ENCODE measurements around the gene DHRS1. TPM values are rescaled to one million over a fixed set of nuclear protein-coding genes. Genes with fewer than 3 reads are reported as not detected.
A peak's percentile ranks its signal among the peaks of the same experiment; 100 is the strongest.
"Not testable (repeated sequence)": the region's sequence is repeated elsewhere in the genome, so short reads cannot be mapped to it uniquely, and the experiment has no call there.

Gene DHRS1
- total RNA-seq, 2 experiments from 2014 or later = 31.6 to 33.4 TPM

DNA sequence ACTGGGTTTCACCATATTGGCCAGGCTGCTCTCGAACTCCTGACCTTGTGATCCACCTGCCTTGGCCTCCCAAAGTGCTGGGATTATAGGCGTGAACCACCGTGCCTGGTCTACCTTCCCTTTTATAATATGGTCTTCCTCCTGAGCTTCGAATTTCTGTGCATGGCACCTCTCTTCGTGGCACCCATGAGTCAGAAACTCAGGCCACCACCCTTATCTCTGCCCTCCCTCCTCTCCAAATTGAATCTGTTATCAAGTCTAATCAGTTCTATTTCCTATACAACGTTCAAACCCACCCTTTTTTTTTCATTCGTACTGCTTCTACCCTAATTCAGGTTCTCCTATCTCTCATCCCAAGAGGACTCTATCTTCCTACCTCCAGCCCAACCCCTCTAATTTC, 52.2 kb downstream of the DHRS1 start:
- H3K27ac Mint-ChIP-seq = peak overlapping the region; percentile 87
- H3K4me1 Mint-ChIP-seq = peaks cover 61% of the 10 kb centered on the region

DNA sequence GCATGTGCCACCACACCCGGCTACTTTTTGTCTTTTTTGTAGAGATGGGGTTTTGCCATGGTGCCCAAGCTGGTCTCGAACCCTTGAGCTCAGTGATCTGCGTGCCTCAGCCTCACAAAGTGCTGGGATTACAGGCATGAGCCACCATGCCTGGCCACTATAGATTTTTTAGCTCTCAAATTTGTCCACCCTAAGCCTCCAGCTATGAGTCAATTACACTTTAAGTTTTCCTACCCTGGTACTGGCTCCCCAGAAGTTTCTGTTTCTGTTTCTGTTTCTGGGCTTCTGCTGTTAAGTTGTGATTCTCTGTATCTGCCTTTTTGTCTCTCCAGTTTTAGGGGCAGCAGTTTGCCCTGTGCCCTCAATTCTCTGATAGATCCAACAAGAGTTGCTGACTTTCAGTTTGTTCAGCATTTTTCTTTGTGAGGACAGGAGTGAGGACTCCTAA, 52.8 kb downstream of the DHRS1 start:
- peak overlapping the region; percentile 55 for H3K4me3 Mint-ChIP-seq
- CTCF ChIA-PET = interaction anchor here (0.7 to 9.2 kb wide), 21 partner anchors 10 to 189 kb away, joined by 3 to 213 read pairs (median 6); partner anchors contain the start of genes CIDEB, DHRS1, IRF9 and LTB4R
- no peaks in the 10 kb centered on the region for H3K9me3 Mint-ChIP-seq
- DNase-seq = peak; percentile 47
- H3K36me3 Mint-ChIP-seq (ENCODE audit: low read depth) = peaks cover 19% of the 10 kb centered on the region
- peak overlapping the region; percentile 87 for H3K27ac Mint-ChIP-seq
- H3K4me1 Mint-ChIP-seq = peaks cover 61% of the 10 kb centered on the region
- POLR2A ChIA-PET = interaction anchor here (0.6 to 7.8 kb wide), 32 partner anchors 8 to 256 kb away, joined by 3 to 127 read pairs (median 6); partner anchors contain the start of genes CBLN3, CHMP4A, CIDEB and DCAF11
- no peaks in the 10 kb centered on the region for H3K27me3 Mint-ChIP-seq

More for the DNA sequence above, 52.2 kb downstream of the DHRS1 start:
- CTCF ChIA-PET = interaction anchor here (0.8 to 9.2 kb wide), 18 partner anchors 10 to 189 kb away, joined by 3 to 213 read pairs (median 6); partner anchors contain the start of genes CIDEB, DHRS1, LTB4R and MDP1
- H3K9me3 Mint-ChIP-seq = no peaks in the 10 kb centered on the region
- DNase-seq = no peak
- POLR2A ChIA-PET = interaction anchor here (0.8 to 7.8 kb wide), 27 partner anchors 9 to 194 kb away, joined by 3 to 127 read pairs (median 6); partner anchors contain the start of genes CBLN3, CHMP4A, CIDEB and DCAF11
- peak overlapping the region; percentile 23 for H3K4me3 Mint-ChIP-seq
- H3K27me3 Mint-ChIP-seq = no peaks in the 10 kb centered on the region
- H3K36me3 Mint-ChIP-seq (ENCODE audit: low read depth) = peaks cover 13% of the 10 kb centered on the region

DNA sequence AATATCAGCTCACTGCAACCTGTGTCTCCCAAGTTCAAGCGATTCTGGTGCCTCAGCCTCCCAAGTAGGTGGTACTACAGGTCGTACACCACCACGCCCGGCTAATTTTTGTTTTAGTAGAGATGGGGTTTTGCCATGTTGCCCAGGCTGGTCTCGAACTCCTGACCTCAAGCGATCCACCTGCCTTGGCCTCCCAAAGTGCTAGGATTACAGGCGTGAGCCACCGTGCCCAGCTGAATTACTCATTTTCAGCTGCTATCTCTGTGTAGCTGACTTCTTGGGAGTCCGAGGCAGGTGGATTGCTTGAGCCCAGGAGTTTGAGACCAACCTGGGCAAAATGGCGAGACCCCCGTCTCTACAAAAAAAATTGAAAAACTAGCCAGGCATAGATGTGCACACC, 54.2 kb downstream of the DHRS1 start:
- CTCF ChIA-PET = interaction anchor here (0.9 to 9.2 kb wide), 9 partner anchors 26 to 186 kb away, joined by 3 to 213 read pairs (median 24); partner anchors contain the start of genes DHRS1, MDP1, NOP9 and RABGGTA
- H3K4me3 Mint-ChIP-seq, DNase-seq, H3K27me3 Mint-ChIP-seq, H3K9me3 Mint-ChIP-seq: not testable (repeated sequence)
- POLR2A ChIA-PET = interaction anchor here (0.7 to 7.8 kb wide), 9 partner anchors 10 to 190 kb away, joined by 3 to 127 read pairs (median 6); partner anchors contain the start of genes CHMP4A, CIDEB, DHRS1 and GMPR2
- Mint-ChIP-seq H3K27ac (peak overlapping the region; percentile 50), H3K36me3 (ENCODE audit: low read depth) (peaks cover 25% of the 10 kb centered on the region), H3K4me1 (peaks cover 57% of the 10 kb centered on the region)

DNA sequence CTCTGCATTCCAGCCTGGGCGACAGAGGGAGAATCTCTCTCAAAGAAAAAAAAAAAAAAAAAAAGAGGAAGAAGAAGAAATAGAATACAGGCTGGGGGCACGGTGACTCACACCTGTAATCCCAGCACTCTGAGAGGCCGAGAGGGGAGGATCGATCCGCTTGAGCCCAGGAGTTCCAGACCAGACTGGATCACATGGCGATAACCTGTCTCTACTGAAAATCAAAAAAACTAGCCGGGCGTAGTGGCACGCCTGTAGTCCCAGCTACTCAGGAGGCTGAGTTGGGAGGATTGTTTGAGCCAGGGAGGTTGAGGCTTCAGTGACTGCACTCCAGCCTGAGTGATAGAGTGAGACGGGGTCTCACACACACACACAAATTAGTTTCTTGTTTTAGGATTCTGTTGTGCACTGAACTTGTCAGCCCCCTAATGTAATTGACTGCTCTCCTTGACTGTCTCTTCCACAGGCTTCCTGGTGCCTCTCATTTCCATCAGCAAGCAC, 56.2 kb downstream of the DHRS1 start:
- no peaks in the 10 kb centered on the region for H3K27me3 Mint-ChIP-seq
- ChIA-PET CTCF (interaction anchor here (0.7 to 9.2 kb wide), 30 partner anchors 8 to 683 kb away, joined by 3 to 213 read pairs (median 14); partner anchors contain the start of genes CHMP4A, CIDEB, DCAF11 and DHRS1), POLR2A (interaction anchor here (1.2 to 7.8 kb wide), 31 partner anchors 8 to 199 kb away, joined by 3 to 127 read pairs (median 12); partner anchors contain the start of genes CBLN3, CHMP4A, CIDEB and DCAF11)
- H3K4me3 Mint-ChIP-seq = peak overlapping the region; percentile 89
- H3K27ac Mint-ChIP-seq = peak overlapping the region; percentile 96
- H3K36me3 Mint-ChIP-seq (ENCODE audit: low read depth) = peaks cover 39% of the 10 kb centered on the region
- DNase-seq = no peak
- H3K4me1 Mint-ChIP-seq = peaks cover 58% of the 10 kb centered on the region
- H3K9me3 Mint-ChIP-seq = no peaks in the 10 kb centered on the region

DNA sequence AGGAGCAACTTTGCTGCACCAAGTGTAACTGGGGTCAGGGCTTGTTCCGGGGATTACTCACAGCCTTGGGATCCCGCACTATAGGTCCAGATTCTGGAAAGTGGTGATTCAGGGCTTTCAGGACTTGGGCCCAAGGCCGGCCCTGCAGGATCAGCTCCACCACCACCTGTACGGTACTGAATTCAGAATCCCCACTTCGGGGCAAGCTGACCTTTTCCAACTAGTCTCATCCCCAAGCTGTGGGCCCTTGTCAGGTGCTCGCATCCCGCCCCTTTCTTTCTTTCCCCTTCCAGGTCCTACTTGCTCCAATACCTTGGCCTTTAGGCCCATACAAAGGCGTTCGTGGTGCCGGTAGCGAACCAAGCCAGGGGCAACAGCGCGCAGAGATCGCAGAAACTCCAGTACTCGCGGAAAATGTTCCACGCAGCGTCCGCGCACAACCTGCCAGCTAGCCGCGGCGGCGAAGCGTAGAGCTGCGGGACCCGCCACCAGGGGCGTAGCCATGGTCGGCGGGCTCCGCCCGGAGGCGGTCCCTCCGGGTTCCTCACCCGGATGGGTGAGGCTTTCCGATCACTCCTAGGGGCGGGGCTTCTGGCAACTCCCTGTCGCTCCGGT, 57.6 kb downstream of the DHRS1 start:
- Mint-ChIP-seq H3K36me3 (ENCODE audit: low read depth) (peaks cover 50% of the 10 kb centered on the region), H3K4me1 (peaks cover 61% of the 10 kb centered on the region), H3K27ac (peak overlapping the region; percentile 96), H3K4me3 (peak overlapping the region; percentile 89), H3K27me3 (no peaks in the 10 kb centered on the region), H3K9me3 (no peaks in the 10 kb centered on the region)
- POLR2A ChIA-PET = interaction anchor here (0.7 to 7.8 kb wide), 50 partner anchors 8 to 200 kb away, joined by 3 to 127 read pairs (median 8); partner anchors contain the start of genes CBLN3, CHMP4A, CIDEB and DCAF11
- peak; percentile 94 for DNase-seq
- CTCF ChIA-PET = interaction anchor here (0.7 to 9.2 kb wide), 39 partner anchors 9 to 195 kb away, joined by 3 to 213 read pairs (median 11); partner anchors contain the start of genes CHMP4A, CIDEB, DCAF11 and DHRS1

Other genes with a start within 250 kb of the DHRS1 start
- gene CARMIL3, start 247.8 kb downstream of the DHRS1 start, total RNA-seq = 1 to 10 TPM; 3.7 to 4.2 TPM
- not detected for gene CPNE6, start 228.2 kb downstream of the DHRS1 start, total RNA-seq
- gene PCK2, start 205.5 kb downstream of the DHRS1 start, total RNA-seq = 10 to 100 TPM; 88.5 to 90.6 TPM
- gene DCAF11, start 185.0 kb downstream of the DHRS1 start, total RNA-seq = 10 to 100 TPM; 94.1 to 98.2 TPM
- gene NRL, start 184.8 kb downstream of the DHRS1 start, total RNA-seq = 1 to 10 TPM; 2.1 to 2.4 TPM
- 1 to 10 TPM; 1.3 to 1.4 TPM for gene FITM1, start 169.1 kb downstream of the DHRS1 start, total RNA-seq
- 100 to 1,000 TPM; 391 to 397 TPM for gene PSME1, start 163.6 kb downstream of the DHRS1 start, total RNA-seq
- 10 to 100 TPM; 45.0 to 51.7 TPM for gene EMC9, start 158.2 kb downstream of the DHRS1 start, total RNA-seq
- gene PSME2, start 153.2 kb downstream of the DHRS1 start, total RNA-seq = 100 to 1,000 TPM; 395 to 405 TPM
- gene RNF31, start 152.3 kb downstream of the DHRS1 start, total RNA-seq = 100 to 1,000 TPM; 122 to 129 TPM
- 100 to 1,000 TPM; 262 to 267 TPM for gene IRF9, start 138.5 kb downstream of the DHRS1 start, total RNA-seq
- 10 to 100 TPM; 48.0 to 51.9 TPM for gene REC8, start 127.7 kb downstream of the DHRS1 start, total RNA-seq
- 10 to 100 TPM; 24.0 to 26.2 TPM for gene IPO4, start 111.0 kb downstream of the DHRS1 start, total RNA-seq
- gene TM9SF1, start 104.3 kb downstream of the DHRS1 start, total RNA-seq = 10 to 100 TPM; 30.8 to 35.1 TPM
- gene TSSK4, start 94.1 kb downstream of the DHRS1 start, total RNA-seq = under 1 TPM; 0.48 to 0.76 TPM
- 10 to 100 TPM; 92.9 to 97.9 TPM for gene CHMP4A, start 86.3 kb downstream of the DHRS1 start, total RNA-seq
- gene MDP1, start 83.7 kb downstream of the DHRS1 start, total RNA-seq = 10 to 100 TPM; 13.5 to 17.0 TPM
- 100 to 1,000 TPM; 190 to 197 TPM for gene NEDD8, start 67.4 kb downstream of the DHRS1 start, total RNA-seq
- 10 to 100 TPM; 78.1 to 90.3 TPM for gene GMPR2, start 66.9 kb downstream of the DHRS1 start, total RNA-seq
- gene TINF2, start 57.2 kb downstream of the DHRS1 start, total RNA-seq = 100 to 1,000 TPM; 133 to 139 TPM
- 1 to 10 TPM; 4.0 to 4.4 TPM for gene TGM1, start 36.6 kb downstream of the DHRS1 start, total RNA-seq
- gene RABGGTA, start 28.2 kb downstream of the DHRS1 start, total RNA-seq = 10 to 100 TPM; 40.2 to 41.0 TPM
- gene NOP9, start 70 bp upstream of the DHRS1 start, total RNA-seq = 10 to 100 TPM; 25.8 to 27.7 TPM
- 10 to 100 TPM; 38.4 to 39.6 TPM for gene CIDEB, start 8.2 kb upstream of the DHRS1 start, total RNA-seq
- gene LTB4R2, start 10.4 kb upstream of the DHRS1 start, total RNA-seq = 10 to 100 TPM; 18.5 to 19.6 TPM
- 10 to 100 TPM; 36.1 to 37.9 TPM for gene LTB4R, start 11.7 kb upstream of the DHRS1 start, total RNA-seq
- gene ADCY4, start 35.3 kb upstream of the DHRS1 start, total RNA-seq = 1 to 10 TPM; 4.5 to 5.9 TPM
- gene RIPK3, start 40.2 kb upstream of the DHRS1 start, total RNA-seq = 10 to 100 TPM; 37.3 to 38.0 TPM
- gene NFATC4, start 68.4 kb upstream of the DHRS1 start, total RNA-seq = not detected
- under 1 TPM; 0.18 TPM for gene NYNRIN, start 99.2 kb upstream of the DHRS1 start, total RNA-seq
- gene CBLN3, start 129.9 kb upstream of the DHRS1 start, total RNA-seq = 1 to 10 TPM; 8.6 to 9.5 TPM
- 10 to 100 TPM; 96.0 to 99.5 TPM for gene KHNYN, start 130.2 kb upstream of the DHRS1 start, total RNA-seq
- 10 to 100 TPM; 38.5 to 41.6 TPM for gene SDR39U1, start 143.0 kb upstream of the DHRS1 start, total RNA-seq
- gene CMA1, start 208.5 kb upstream of the DHRS1 start, total RNA-seq = not detected

Measured in activated CD4-positive, alpha-beta memory T cell treated with anti-CD3 and anti-CD28 coated beads, Interleukin-2, amount 10 ng/mL, durations not matched to agents 7 days and 5 days (primary cell).